GM23338 (cell line): ENCODE measurements around the gene IGDCC3. TPM values are rescaled to one million over a fixed set of nuclear protein-coding genes. Genes with fewer than 3 reads are reported as not detected.

Experiments used
- ATAC-seq: fragments of 200-7000 bp; cut with Tn5 transposase; 3 replicates; pipeline ENCODE4 v1.9.1; 2020
- DNase-seq: peaks from one replicate; pipeline ENCODE4 v3.0.0-alpha.2; 2015; ENCODE audit warnings: low spot score
- H2AFZ ChIP-seq: fragments of 200-600 bp; sonication (generic); 2 replicates; pipeline ENCODE4 v1.8.0; 2016; ENCODE audit warnings: antibody characterized with exemption, mild to moderate bottlenecking, moderate library complexity
- H3F3A ChIP-seq: fragments of 200-600 bp; sonication (generic); replicated peaks from 2 replicates; pipeline ENCODE4 v1.8.0; 2017; ENCODE audit warnings: antibody characterized with exemption, mixed run types, low read depth
- H3K27ac ChIP-seq: fragments of 200-600 bp; sonication (generic); 2 replicates; pipeline ENCODE4 v1.6.1; 2016; ENCODE audit warnings: low read depth
- H3K27me3 ChIP-seq: fragments of 200-600 bp; sonication (generic); 2 replicates; pipeline ENCODE4 v1.8.0; 2016; ENCODE audit warnings: mild to moderate bottlenecking, mixed run types, moderate library complexity; ENCODE audit not compliant: insufficient read depth
- H3K36me3 ChIP-seq: fragments of 200-600 bp; sonication (generic); 2 replicates; pipeline ENCODE4 v1.8.0; 2016; ENCODE audit warnings: mild to moderate bottlenecking; ENCODE audit not compliant: insufficient read depth
- H3K4me1 ChIP-seq: fragments of 200-600 bp; sonication (generic); 2 replicates; pipeline ENCODE4 v1.8.0; 2016; ENCODE audit warnings: mild to moderate bottlenecking, moderate library complexity; ENCODE audit not compliant: insufficient read depth
- H3K4me2 ChIP-seq: fragments of 200-600 bp; sonication (generic); 2 replicates; pipeline ENCODE4 v1.7.1; 2017; ENCODE audit warnings: mixed run types
- H3K4me3 ChIP-seq: fragments of 200-600 bp; sonication (generic); 2 replicates; pipeline ENCODE4 v1.6.1; 2016; ENCODE audit warnings: mixed run types
- H3K79me2 ChIP-seq: fragments of 200-600 bp; sonication (generic); replicated peaks from 2 replicates; pipeline ENCODE4 v1.8.0; 2017; ENCODE audit warnings: mild to moderate bottlenecking; ENCODE audit not compliant: insufficient read depth
- H3K9me2 ChIP-seq: fragments of 200-600 bp; sonication (generic); 2 replicates; pipeline ENCODE4 v1.8.0; 2017; ENCODE audit not compliant: insufficient read depth
- H4K20me1 ChIP-seq: fragments of 200-600 bp; sonication (generic); replicated peaks from 2 replicates; pipeline ENCODE4 v1.8.0; 2017; ENCODE audit warnings: mild to moderate bottlenecking; ENCODE audit not compliant: insufficient read depth
- H3K27ac Mint-ChIP-seq: 2 replicates; pipeline ENCODE4 v1.8.0; 2020; ENCODE audit warnings: inconsistent platforms, mild to moderate bottlenecking, moderate library complexity, mixed read lengths
- H3K27me3 Mint-ChIP-seq: 3 replicates; pipeline ENCODE4 v1.8.0; 2022; ENCODE audit warnings: low read depth, mild to moderate bottlenecking, moderate library complexity, mixed read lengths, inconsistent platforms; ENCODE audit not compliant: insufficient read depth, poor library complexity
- H3K36me3 Mint-ChIP-seq: 3 replicates; pipeline ENCODE4 v1.8.0; 2021; ENCODE audit warnings: low read depth, mild to moderate bottlenecking, inconsistent platforms, moderate library complexity, mixed read lengths
- H3K4me1 Mint-ChIP-seq: 3 replicates; pipeline ENCODE4 v1.8.0; 2020; ENCODE audit warnings: mild to moderate bottlenecking, inconsistent platforms, mixed read lengths
- H3K4me3 Mint-ChIP-seq: 3 replicates; pipeline ENCODE4 v1.8.0; 2021; ENCODE audit warnings: moderate library complexity, mild to moderate bottlenecking, inconsistent platforms, mixed read lengths
- H3K9me3 Mint-ChIP-seq: 3 replicates; pipeline ENCODE4 v1.8.0; 2020; ENCODE audit warnings: moderate library complexity, mild to moderate bottlenecking, inconsistent platforms, mixed read lengths
- CTCF ChIP-seq, 2 experiments: fragments of 200-600 bp in 1 of 2; sonication (generic) in 1 of 2; conservative IDR thresholded peaks; 2 replicates each; pipeline versions ENCODE4 v1.5.1 to v1.6.1; 2016 to 2017; ENCODE audit warnings: antibody characterized with exemption in 2 of 2, low read depth in 2 of 2, mild to moderate bottlenecking in 2 of 2, moderate library complexity in 1 of 2
- EZH2 ChIP-seq: fragments of 200-600 bp; sonication (generic); IDR thresholded peaks from one replicate; pipeline ENCODE4 v1.8.0; 2017; ENCODE audit warnings: antibody characterized with exemption, mild to moderate bottlenecking, low read depth; ENCODE audit not compliant: unreplicated experiment
- JUNB ChIP-seq: IDR thresholded peaks from one replicate; pipeline ENCODE4 v1.6.1; 2016; ENCODE audit warnings: antibody characterized with exemption; ENCODE audit not compliant: unreplicated experiment
- NANOG ChIP-seq: IDR thresholded peaks from 2 replicates; pipeline ENCODE4 v1.6.1; 2016; ENCODE audit warnings: antibody characterized with exemption, borderline replicate concordance
- POLR2AphosphoS5 ChIP-seq: IDR thresholded peaks from 2 replicates; pipeline ENCODE4 v1.6.1; 2016; ENCODE audit warnings: antibody characterized with exemption, low read depth
- REST ChIP-seq: IDR thresholded peaks from one replicate; pipeline ENCODE4 v1.6.1; 2018; ENCODE audit warnings: antibody characterized with exemption; ENCODE audit not compliant: unreplicated experiment
- ZNF114 ChIP-seq: fragments of 250-450 bp; sonication (Bioruptor Pico); IDR thresholded peaks from 2 replicates; pipeline ENCODE4 v1.5.0; 2020; ENCODE audit warnings: mild to moderate bottlenecking, moderate library complexity
- ZNF331 ChIP-seq: fragments of 250-450 bp; sonication (Bioruptor Pico); IDR thresholded peaks from 2 replicates; pipeline ENCODE4 v1.5.0; 2020; ENCODE audit warnings: low read depth, mild to moderate bottlenecking, moderate library complexity
- ZNF462 ChIP-seq: fragments of 250-450 bp; sonication (Bioruptor Pico); IDR thresholded peaks from 2 replicates; pipeline ENCODE4 v1.5.0; 2020; ENCODE audit warnings: mild to moderate bottlenecking, moderate library complexity
- polyA plus RNA-seq: library from polyadenylated mRNA; unstranded; fragments of >200 nt; fragmentation: Nextera tagmentation; extraction: Ambion mirVana; gene quantifications from 2 replicates; pipeline ENCODE4 v1.2.1, GENCODE V29; 2016
- total RNA-seq: library from RNA; depleted of rRNA; stranded (reverse); fragments of >200 nt; shearing (Covaris generic); gene quantifications from 2 replicates; pipeline ENCODE4 v1.2.3, GENCODE V29; 2014

IGDCC3 gene
- total and polyA plus RNA-seq, 2 experiments from 2014 or later: 15.3 to 30.7 TPM

GRCh38 chr15:65406424-65407000 lies 28.7 kb upstream of the IGDCC3 start:
- TF ChIP-seq REST (no peak), CTCF (conservative IDR thresholded peaks at IDR 0.05; ENCODE audit: low read depth in 2 of 2) (no peak), ZNF462 (CRISPR knock-in tag) (no peak), ZNF331 (CRISPR knock-in tag) (no peak), ZNF114 (CRISPR knock-in tag) (no peak), EZH2 (no peak), NANOG (no peak), JUNB (no peak), POLR2AphosphoS5 (no peak)
- Histone ChIP-seq H4K20me1 (no peaks in the 10 kb centered on the region), H3K36me3 (no peaks in the 10 kb centered on the region), H3K9me2 (no peaks in the 10 kb centered on the region), H2AFZ (no peak overlapping the region), H3K27ac (no peak overlapping the region), H3K27me3 (no peaks in the 10 kb centered on the region), H3F3A (no peaks in the 10 kb centered on the region), H3K4me2 (no peak overlapping the region), H3K4me1 (peaks cover 22% of the 10 kb centered on the region), H3K79me2 (no peaks in the 10 kb centered on the region), H3K4me3 (no peak overlapping the region)
- ATAC-seq (no peak), DNase-seq (no peak)
- Mint-ChIP-seq H3K27ac (no peak overlapping the region), H3K27me3 (peaks cover 10% of the 10 kb centered on the region), H3K4me1 (peaks cover 42% of the 10 kb centered on the region), H3K9me3 (no peaks in the 10 kb centered on the region), H3K4me3 (no peak overlapping the region), H3K36me3 (peaks cover 12% of the 10 kb centered on the region; the same call in 2 of the 3 replicates)
